HUES6 (cell line): ENCODE measurements around the gene POLR1A.
A peak's percentile ranks its signal among the peaks of the same experiment; 100 is the strongest.

Experiments
- H3K27ac ChIP-seq: 2 replicates; pipeline ENCODE4 v1.7.0; 2013; ENCODE audit warnings: low read depth, mild to moderate bottlenecking, low read length, inconsistent platforms
- H3K27me3 ChIP-seq: 2 replicates; pipeline ENCODE4 v1.6.1; 2013; ENCODE audit warnings: low read length; ENCODE audit not compliant: control insufficient read depth, insufficient read depth
- H3K36me3 ChIP-seq: 2 replicates; pipeline ENCODE4 v1.6.1; 2013; ENCODE audit warnings: low read length; ENCODE audit not compliant: control insufficient read depth, insufficient read depth
- H3K4me1 ChIP-seq: 2 replicates; pipeline ENCODE4 v1.6.1; 2013; ENCODE audit warnings: low read length; ENCODE audit not compliant: control insufficient read depth, insufficient read depth
- H3K4me3 ChIP-seq: 2 replicates; pipeline ENCODE4 v1.5.1; 2013; ENCODE audit warnings: low read depth, low read length
- H3K9ac ChIP-seq: one replicate; pipeline ENCODE4 v1.6.1; 2013; ENCODE audit warnings: mild to moderate bottlenecking, low read length
- H3K9me3 ChIP-seq: 2 replicates; pipeline ENCODE4 v1.6.1; 2013; ENCODE audit warnings: low read depth, low read length; ENCODE audit not compliant: control insufficient read depth, insufficient read depth

Gene POLR1A

DNA sequence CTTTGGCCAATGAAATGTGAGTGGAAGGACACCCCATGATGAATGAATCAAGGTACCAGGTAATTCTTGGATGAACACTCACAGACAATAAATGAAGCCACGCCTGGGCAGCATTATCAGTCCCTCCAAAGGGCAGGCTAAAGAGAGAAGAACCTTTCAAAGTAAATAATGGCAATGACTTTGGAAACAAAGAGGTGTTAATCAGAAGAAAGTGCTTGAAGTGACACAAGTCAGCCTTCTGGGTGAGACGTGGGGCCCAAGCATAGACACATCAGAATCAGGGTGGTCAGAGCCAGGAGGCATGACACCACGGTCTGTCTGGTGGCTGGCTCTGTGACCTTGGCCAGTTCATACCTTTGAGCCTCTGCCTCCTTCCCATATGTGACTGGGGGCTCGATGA lies 103.3 kb downstream of the POLR1A start:
- Histone ChIP-seq H3K9me3 (peaks cover 16% of the 10 kb centered on the region), H3K9ac (no peak overlapping the region), H3K27me3 (no peaks in the 10 kb centered on the region), H3K27ac (no peak overlapping the region), H3K4me3 (no peak overlapping the region), H3K36me3 (no peaks in the 10 kb centered on the region), H3K4me1 (peaks cover 22% of the 10 kb centered on the region; the same call in 1 of the 2 replicates)

DNA sequence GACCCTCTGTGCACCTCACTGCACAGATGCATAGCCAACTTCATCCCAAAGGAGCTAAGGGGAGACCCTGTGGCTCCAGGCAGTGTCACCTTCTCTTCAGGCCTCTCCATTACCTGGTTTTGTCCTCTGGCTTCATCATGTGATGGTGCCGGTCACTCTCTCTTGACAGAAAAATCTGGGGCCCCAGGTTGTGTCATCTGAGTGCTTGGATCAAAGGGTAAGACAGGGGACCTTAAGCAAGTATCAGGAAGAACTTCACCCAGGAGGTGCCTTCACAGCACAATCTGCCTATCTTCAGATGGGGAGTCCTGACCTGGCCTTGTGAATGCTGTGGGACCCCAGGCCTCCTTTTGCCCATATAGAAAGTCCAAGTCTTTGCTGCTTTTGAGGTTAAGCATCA lies 104.4 kb downstream of the POLR1A start:
- H3K4me1 ChIP-seq = peaks cover 27% of the 10 kb centered on the region; the same call in 1 of the 2 replicates
- peaks cover 12% of the 10 kb centered on the region for H3K9me3 ChIP-seq
- H3K36me3 ChIP-seq = no peaks in the 10 kb centered on the region
- H3K4me3 ChIP-seq = no peak overlapping the region
- no peaks in the 10 kb centered on the region for H3K27me3 ChIP-seq
- H3K9ac ChIP-seq = no peak overlapping the region
- H3K27ac ChIP-seq = no peak overlapping the region

DNA sequence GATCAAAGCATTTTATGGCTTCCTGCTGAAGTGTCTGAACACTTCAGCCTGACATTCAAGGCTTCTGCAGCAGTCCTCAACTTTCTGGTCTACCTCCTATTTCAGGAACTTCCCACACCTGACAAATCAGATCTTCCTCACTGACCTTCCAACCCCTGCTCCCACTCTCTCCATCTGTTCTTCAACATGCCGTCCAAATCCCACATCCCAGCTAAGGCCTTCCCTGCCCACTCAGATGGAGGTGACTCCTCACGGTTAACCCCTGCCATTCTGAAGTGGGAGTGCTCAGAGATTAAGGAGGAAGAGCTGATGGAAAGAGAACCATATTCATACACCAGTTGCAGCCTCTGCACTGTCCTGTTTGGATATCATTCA lies 104.8 kb downstream of the POLR1A start:
- Histone ChIP-seq H3K4me1 (peaks cover 27% of the 10 kb centered on the region; the same call in 1 of the 2 replicates), H3K27ac (no peak overlapping the region)

DNA sequence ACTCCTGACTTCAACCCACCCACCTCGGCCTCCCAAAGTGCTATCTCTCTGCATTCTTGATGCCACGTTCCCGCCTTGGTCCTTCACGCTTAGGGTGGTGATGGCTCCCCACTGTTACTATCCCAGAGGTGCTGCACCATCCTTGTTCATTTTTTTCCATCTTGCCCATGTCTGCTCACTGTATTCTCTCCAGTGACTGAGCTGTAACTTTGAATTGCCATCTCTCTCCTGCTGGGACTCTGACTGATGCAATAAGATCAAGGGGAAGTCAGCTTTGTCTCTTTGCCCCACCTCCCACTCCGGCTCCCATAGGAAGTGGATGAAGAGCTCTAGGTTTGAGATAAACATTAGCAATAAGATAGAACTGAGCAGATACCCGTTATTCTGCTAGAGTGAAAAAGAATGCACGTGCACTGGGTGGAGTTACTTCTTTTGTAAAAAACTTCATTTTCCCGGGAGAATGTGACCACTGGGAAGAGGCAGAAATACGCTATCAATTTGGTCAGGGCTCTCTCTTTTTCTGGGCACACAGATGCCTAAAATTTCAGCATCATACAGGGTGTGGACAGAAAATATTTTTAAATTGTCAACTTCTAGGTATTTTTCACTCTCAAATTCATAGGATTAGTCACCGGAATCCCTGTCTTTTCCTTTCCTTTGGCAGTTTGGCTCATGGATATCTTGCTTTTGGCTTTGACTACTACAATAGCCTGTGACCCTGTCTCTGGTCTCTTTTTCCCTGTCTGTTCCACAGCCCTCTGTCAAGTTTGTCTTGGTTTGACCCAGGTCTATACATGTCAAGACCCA lies 105.4 kb downstream of the POLR1A start:
- Histone ChIP-seq H3K36me3 (no peaks in the 10 kb centered on the region), H3K27me3 (no peaks in the 10 kb centered on the region), H3K9ac (no peak overlapping the region), H3K27ac (no peak overlapping the region), H3K4me1 (peaks cover 27% of the 10 kb centered on the region; the same call in 1 of the 2 replicates), H3K4me3 (no peak overlapping the region), H3K9me3 (peaks cover 5% of the 10 kb centered on the region)

More for the DNA sequence above, 104.8 kb downstream of the POLR1A start:
- Histone ChIP-seq H3K36me3 (no peaks in the 10 kb centered on the region), H3K9me3 (peaks cover 9% of the 10 kb centered on the region), H3K4me3 (no peak overlapping the region), H3K9ac (no peak overlapping the region), H3K27me3 (no peaks in the 10 kb centered on the region)

DNA sequence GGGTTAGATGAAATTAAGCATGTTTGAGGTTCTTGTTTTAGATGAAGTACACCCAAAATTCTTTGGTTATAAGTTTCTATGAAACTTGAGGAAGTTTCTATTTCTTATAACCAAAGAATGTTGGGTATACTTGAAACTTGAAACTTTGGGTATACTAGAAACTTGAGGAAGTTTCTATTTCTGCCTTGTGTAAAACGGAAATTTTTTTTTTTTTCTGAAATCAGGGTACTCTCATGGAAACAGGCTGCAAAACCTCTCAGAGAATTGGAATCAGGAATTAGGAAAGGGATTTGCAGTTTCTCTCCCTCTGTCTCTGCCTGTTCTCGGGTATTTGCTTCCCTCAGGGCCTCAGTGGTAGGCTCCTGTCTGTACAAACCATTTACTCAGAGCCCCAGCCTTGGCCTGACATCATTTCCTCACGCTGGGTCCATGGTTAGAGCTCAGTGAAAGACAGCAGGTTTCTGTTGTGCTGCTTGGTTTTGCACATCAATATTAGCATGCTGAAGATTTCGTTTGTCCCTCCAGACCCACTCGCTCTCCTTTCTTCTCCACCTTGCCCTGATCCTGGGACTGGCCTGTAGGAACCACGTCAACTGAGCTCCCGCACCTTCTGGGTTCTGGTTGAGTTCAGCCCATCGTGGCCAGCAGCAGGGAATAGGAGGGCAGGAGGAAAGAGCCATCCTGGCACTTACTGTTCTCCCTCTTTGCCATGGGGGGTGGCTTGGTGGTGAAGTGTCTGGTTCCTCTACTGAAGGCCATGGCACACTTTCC lies 106.4 kb downstream of the POLR1A start:
- Histone ChIP-seq H3K4me1 (peaks cover 27% of the 10 kb centered on the region; the same call in 1 of the 2 replicates), H3K27ac (no peak overlapping the region), H3K9me3 (no peaks in the 10 kb centered on the region), H3K27me3 (no peaks in the 10 kb centered on the region), H3K4me3 (no peak overlapping the region), H3K36me3 (no peaks in the 10 kb centered on the region), H3K9ac (no peak overlapping the region)

DNA sequence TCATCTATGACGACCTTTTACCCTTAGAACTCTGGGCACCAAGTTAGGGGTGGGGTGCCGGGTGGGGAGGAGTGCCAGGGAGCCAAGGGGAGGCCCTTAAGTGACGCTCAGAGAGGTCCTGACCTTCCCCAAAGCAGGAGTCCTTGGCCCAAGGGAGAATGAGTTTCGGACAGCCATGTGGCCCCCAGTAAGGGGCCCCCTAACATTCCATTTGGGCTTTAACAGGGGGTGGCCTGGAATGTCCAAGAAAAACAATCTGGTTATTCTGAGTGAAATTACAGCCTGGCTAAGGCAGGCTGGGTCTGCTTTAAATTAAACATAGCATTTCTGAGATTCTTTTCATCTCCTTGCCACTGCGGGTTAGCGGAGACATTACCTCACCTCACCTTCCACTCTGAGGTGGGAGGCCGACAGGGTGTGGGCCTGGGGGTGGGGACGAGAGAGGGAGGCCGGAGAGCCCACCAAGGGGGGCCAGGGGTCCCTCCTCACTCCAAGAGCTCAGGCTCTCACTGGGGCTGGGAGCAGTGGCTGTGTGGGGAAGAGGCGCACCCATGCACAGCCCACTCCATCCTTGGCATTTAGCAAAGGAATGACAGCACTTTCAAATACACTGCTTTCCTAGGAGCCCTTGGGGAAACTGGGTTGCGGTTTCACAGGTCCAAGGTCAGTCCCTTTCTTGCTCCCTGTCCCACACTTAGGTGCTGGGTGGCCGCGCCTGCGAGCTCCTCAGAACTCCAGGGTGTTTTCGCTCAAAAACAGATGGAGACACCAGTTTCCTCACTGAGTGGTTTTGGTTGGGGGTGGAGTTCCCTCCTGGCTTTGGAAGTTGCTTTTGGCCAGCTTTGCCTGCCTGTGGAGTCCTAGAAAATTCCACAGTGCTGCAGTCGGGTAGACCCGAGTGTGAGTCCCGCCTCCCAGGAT lies 107.4 kb downstream of the POLR1A start:
- no peaks in the 10 kb centered on the region for H3K36me3 ChIP-seq
- H3K4me1 ChIP-seq = peaks cover 27% of the 10 kb centered on the region; the same call in 1 of the 2 replicates
- peak overlapping the region; percentile 40; the same call in 1 of the 2 replicates for H3K27ac ChIP-seq
- H3K4me3 ChIP-seq = no peak overlapping the region
- H3K27me3 ChIP-seq = no peaks in the 10 kb centered on the region
- peak overlapping the region; percentile 52 for H3K9ac ChIP-seq
- no peaks in the 10 kb centered on the region for H3K9me3 ChIP-seq

DNA sequence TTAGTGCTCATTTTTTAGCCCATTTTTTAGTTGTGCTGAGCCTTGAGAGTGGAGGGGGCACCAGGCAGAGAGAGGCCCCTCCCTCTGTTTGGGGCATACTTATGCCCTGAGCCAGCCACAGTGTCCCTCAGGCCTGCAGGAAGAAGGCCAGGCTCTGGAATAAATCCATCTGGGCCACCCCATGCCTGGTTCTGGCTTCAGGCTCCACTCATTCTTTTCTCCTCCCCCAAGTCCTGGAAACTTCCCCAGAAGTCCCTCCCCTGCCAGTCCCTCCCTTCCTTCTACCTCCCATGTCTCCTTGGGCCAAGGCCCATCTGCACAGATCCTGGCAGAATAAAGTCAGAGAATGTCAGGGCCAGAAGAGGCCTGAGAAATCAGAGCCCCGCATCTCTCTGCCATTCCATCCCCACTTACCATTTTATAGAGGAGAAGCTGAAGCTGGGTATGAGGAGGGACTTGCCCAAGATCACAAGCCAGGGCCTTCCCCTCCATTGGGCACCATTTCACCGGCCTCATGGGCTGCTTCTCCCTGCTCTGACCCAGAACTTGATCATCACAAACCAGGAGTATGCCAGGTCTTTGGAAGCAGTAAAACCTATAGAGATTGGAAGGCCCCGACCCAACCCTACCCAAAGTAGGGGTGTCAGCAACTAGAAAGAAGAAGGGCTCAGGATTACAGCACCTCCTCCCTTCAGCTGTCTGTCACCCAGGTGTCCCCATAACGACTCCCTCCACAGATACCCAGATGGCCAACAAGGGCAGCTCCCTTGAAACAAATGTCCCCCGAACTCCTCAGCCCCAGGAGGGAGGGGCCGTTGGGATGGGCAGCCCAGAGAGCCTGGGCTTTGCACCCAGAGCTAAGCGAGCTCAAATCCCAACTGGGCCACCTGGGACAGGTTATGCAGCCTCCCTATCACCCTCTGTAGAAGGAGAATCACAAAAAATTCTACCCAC lies 108.4 kb downstream of the POLR1A start:
- no peaks in the 10 kb centered on the region for H3K27me3 ChIP-seq
- no peaks in the 10 kb centered on the region for H3K9me3 ChIP-seq
- H3K27ac ChIP-seq = no peak overlapping the region; the same call in 1 of the 2 replicates
- no peak overlapping the region for H3K4me3 ChIP-seq
- no peaks in the 10 kb centered on the region for H3K36me3 ChIP-seq
- H3K9ac ChIP-seq = no peak overlapping the region
- H3K4me1 ChIP-seq = peaks cover 27% of the 10 kb centered on the region; the same call in 1 of the 2 replicates

DNA sequence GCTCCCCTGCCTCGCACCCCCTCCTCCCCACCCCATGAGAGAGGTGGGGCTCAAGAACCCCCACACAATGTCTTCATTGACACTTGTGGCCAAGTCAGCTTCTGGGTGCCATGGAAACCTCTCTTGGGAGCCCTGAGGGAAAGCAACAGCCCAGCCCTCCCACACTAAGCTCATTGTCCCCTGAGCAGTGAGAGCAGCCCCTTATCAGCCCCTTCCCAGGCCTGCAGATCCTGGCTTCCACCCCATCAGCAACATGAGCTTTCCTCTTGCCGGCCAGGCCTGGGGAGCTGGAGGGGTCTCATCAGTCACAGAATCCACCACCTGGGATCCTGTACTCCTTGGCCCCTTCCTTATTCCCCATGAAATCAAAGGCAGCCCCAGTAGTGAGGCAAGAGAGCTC lies 109.1 kb downstream of the POLR1A start:
- Histone ChIP-seq H3K4me3 (no peak overlapping the region), H3K27ac (no peak overlapping the region), H3K4me1 (peaks cover 27% of the 10 kb centered on the region; the same call in 1 of the 2 replicates)

DNA sequence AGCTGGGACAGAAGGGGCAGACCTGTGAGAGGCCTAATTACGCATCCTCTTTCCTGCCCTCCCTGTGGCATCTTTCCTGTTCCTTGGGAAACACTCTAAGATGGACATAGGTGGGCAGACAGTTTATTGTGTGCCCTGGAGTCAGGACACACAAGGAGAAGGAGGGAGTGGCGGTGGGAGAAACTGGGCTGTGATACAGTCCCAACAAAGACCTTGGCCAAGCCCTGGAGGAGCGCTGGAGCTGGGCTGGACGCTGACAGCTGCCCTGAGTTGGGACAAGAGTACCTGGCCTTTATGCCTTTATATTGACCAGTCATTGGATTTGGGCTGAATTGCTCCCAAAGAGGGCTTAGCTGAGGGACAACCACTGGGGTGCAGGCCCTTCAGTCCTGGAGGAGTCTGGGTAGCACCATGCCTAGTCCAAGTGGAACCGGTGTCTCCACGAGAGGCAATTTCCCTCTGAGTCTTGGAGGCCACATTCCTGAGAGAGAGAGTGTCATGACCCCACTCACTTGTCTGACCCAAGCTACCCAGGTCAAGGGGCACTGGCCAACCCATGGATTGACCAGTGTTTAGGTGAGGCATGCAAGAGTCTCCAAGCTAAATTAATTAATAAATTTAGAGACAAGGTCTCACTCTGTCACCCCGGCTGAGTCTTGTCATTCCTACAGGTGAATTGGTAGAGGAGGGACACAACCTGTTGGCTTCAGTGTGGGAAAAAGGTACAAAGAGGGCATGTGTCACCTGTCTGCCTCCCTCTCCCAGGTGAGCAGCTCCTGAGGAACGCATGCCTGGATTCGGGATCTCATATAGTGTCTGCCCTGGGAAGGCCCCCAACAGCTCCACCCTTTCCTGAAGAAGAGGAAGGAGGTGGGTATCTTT lies 109.8 kb downstream of the POLR1A start:
- Histone ChIP-seq H3K9me3 (no peaks in the 10 kb centered on the region), H3K9ac (no peak overlapping the region), H3K27me3 (no peaks in the 10 kb centered on the region), H3K36me3 (no peaks in the 10 kb centered on the region), H3K4me1 (peaks cover 27% of the 10 kb centered on the region; the same call in 1 of the 2 replicates), H3K27ac (no peak overlapping the region), H3K4me3 (no peak overlapping the region)

More for the DNA sequence above, 109.1 kb downstream of the POLR1A start:
- Histone ChIP-seq H3K9ac (no peak overlapping the region), H3K27me3 (no peaks in the 10 kb centered on the region), H3K36me3 (no peaks in the 10 kb centered on the region), H3K9me3 (no peaks in the 10 kb centered on the region)
